ENCODE results near the gene TENM3. TPM values are rescaled to one million over a fixed set of nuclear protein-coding genes. Genes with fewer than 3 reads are reported as not detected.

Gene TENM3
- total and polyA plus RNA-seq, 2 of the 8 experiments (the other 6 are each of a cell fraction or from before 2014, with no cell fraction given): 36.9 to 69.3 TPM

DNA sequence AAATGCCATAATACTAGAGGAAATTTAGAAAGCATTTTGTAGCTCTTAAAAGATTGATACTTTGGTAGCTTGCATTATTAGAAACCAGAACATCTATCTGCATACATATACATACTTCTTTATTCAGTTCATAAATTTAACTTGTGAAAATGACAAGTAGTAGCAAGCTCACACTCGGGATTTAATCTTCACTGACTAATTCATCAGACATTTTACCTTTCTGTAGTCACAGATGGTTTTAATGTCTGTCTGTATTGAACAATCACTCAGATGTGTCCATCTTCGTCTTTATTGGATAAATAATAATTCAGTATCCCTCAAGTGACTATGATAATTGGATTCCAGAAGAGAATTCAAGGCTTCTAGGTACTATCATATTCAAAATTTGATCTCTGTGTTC, 232.3 kb downstream of the TENM3 start (continued):
- TF ChIP-seq RBBP5 (IDR thresholded peaks at IDR 0.05; ENCODE audit: borderline replicate concordance, low read depth, low read length): no peak
